Activated T-cell treated with anti-CD3 and anti-CD28 coated beads, Interleukin-2, amount 50 U/mL, for 48 hours (primary cell): ENCODE data around the gene KSR1.

Experiments
- DNase-seq, 2 experiments: peaks; one replicate each; pipeline ENCODE4 v3.0.0-alpha.2; 2020

The KSR1 gene

DNA sequence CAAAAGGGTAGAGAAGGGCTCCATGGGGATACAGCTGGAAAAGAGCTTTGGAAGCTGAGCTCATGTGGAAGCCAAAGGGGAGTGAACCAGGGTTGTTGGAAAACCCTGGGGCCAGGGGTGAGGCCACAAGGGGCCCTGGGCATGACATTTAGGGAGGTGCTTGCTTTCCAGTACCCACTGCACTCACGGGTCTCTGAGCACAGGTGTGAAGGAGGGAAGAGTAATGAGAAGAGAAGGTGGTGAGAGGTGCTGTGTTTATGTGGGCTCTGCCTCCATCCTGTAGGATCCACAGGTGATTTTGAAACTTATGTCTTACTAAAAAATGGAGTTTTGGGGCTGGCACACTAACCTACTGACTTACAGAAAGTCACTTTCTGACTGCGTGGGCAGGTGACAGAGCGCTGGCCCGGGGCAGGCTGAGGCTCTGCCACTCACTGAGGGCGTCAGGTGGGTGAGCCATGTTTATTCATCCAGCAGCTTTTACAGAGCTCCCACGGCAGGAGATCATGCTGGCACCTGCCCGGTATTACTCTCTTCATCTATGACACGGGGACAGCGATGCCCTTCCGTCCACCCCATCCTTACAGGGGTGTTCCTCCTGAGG, 18.9 kb downstream of the KSR1 start:
- DNase-seq: peak; percentile 74 to 80

DNA sequence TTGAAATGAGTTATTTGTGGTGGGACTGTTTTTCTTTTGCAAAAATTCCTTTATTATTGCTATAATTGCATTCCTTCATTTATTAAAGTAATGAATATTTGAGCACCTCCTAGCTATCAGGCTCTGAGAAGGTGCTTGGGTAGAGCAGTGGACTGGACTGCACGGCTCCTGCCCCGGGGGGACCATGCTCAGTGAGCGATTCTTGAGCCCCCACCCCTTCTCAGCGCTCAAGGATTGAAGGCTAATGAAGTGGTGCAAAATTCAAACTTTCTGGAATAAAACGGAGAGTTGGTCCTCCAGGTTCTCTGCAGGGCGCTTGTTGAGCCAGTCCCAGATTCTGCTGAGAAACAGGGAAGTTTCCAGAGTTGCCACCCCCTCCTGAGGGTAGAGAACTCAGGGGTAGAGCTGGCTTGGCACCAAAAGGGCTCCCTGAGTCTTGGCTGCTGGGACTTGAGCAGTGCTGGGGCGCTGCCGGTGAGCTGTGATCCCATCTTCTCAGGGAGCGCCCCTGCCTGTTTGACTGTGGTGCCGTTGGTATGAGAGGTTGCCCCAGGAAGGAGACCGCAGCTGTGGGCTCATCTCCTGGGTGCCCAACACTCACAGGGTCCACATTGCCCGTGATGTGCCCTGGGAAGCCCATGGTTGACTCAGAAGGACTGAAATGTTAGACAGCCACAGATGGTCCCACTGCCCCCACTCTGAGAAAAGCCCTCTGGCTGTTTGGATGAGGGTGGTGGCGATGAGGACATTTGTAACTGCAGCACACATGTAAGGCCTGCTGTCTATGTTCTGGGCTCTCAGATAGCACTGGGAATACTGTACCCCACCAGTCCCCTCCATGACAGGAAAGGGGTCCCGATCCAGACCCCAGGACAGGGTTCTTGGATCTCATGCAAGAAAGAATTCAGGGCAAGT, 20.0 kb downstream of the KSR1 start:
- DNase-seq: no peak

DNA sequence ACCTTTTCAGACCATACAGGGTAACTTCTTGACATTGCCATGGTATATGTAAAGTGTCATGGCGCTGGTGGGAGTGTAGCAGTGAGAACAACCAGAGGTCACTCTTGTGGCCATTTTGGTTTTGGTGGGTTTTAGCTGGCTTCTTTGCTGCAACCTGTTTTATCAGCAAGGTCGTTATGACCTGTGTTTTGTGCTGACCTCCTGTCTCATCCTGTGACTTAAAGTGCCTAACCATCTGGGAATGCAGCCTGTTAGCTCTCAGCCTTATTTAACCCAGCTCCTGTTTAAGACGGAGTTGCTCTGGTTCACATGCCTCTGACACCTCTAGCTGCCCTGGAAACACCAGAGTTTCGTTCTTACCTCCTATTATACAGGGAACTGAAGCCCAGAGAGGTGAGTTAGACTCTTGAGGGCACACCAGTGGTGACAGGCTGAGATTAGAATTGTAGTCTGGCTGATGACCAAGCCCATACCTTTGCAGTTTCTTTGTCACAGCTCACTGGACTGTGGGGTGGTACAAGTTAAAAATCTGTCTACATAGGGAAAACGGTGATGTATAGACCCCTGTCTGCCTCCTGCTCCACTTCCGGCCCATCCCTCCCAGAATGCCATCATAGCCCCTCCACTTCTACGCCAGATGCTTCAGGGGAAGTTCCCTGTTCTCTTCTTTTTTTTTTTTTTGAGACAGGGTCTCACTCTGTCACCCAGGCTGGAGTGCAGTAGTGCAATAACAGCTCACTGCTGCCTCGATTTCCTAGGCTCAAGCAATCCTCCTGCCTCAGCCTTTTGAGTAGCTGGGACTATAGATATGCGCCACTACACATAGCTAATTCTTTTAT, 21.0 kb downstream of the KSR1 start:
- DNase-seq: no peak

DNA sequence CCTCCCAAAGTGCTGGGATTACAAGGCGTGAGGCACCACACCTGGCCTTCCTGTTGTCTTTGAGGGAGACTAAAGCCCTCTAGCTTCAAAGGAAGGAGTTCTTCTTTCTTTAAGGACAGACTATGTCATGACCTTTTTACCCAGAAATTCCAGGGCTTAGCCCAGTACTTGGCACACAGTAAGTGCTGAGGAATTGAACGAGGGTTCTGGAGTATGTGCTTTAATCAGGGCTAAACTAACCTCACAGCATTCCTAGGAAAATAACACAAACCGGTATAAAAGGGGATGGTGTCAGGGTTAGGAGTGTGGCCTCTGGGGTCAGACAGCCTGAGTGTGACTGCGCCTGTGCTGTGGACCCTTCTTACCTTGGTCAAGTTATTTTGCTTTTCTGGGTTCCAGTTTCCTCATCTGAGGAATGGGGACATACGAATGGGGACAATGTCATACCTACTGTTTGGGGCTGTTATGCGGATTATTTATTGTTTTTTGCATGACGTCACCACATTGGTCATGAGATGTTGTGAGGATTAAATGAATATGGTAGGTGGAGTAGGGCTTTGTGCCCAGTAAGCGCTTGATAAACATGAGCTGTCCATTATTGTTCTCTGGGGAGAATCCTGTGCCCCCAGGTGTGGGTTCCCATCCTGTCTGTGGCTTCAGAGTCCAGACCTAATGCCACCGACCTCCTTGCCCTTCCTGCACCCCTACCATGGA, 21.9 kb downstream of the KSR1 start:
- no peak for DNase-seq

DNA sequence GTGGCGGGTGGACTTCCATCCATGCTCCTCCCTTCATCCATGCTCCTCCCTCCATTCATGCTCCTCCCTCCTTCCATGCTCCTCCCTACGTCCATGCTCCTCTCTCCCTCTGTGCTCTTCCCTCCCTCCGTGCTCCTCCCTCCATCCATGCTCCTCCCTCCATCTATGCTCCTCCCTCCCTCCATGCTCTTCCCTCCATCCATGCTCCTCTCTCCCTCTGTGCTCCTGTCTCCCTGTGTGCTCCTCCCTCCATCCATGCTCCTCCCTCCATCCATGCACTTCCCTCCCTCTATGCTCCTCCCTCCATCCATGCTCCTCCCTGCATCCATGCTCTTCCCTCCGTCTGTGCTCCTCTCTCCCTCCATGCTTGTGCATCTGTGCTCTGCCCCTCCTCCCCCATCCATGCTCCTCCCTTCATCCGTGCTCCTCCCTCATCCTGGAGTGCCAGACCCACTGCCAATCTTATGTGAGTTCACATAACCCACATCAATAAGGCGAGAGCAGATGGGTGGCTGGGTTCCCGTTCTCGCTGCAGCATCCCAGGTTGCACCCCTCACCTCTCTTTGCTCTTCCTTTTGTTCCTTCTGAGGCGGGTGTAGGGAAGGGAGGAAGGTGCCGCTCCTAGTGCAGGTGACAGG, 22.8 kb downstream of the KSR1 start:
- no peak for DNase-seq

DNA sequence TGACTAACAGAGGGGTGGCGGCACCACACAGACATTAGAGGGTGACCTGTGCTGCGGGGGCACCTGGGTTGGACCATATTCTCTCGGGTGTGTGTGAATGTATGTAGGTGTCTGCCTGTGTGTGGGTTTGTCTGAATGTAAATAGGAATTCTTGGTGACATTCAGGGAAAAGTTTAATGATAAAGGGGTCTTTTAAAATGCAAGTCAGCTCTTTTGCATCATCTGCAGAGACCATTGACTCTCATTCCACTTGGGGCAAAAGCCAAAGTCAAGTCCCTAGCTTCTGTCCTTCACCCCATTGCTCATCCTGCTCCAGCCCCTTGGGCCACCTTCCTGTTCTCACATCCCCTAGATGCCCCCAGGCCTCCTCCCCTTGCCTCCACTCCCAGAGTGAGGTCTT, 23.6 kb downstream of the KSR1 start:
- no peak for DNase-seq

DNA sequence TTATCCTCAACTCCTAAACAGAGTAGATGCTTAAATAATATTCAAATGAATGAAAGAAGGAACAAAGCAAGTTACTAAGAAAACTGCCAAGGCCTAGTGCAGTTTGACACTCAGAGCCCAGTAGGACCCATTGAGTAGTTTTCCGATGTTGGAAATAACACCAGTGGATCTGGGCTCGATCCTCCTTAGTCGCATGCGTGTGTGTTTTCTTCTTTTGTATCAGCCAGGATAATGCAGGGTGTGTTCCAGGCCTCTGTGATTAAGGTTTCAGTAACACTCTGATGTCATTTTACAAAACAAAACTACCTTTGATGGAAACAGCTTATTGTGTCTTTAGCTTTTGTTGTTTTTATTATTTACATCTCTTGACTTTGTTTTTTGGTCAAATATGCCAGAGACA, 24.5 kb downstream of the KSR1 start:
- DNase-seq: no peak

DNA sequence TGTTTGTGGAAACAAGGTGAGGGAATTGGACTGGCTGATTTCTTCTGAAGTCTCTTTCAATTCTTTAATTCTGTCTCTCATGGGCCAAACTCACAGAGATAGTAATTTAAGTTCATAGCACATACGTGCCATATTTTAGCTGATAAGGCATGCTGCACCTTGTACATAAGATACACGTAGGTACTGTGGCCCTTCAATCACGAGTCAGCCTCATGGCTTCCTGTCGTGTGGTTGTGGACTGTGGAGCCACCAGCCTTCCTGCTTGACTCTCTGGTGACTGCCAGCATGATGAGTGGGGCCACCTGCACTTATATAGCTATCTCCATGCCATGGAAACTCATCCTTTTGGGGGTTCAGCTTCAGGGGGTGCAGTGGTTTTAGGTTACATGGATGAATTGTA, 25.1 kb downstream of the KSR1 start:
- DNase-seq: peak; percentile 54 to 62

DNA sequence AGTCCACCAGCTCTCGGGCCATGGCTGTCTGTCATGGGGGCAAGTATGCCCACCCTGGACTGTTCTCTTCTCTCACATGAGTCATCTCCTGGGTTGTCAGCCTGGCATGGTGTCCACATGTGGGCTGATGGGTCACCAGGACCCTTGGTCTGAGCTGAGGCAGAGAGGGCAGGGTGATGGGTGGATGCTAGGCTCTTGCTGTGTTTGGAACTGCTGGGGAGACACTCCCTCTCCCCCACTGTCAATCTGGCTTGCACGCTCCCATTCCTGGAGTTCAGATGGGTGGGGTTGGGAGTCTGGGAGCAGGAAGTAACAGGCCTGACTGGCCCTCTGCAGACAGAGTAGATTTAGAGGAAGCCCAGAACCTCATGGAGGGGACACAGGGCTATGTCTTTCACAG, 28.9 kb downstream of the KSR1 start:
- DNase-seq: no peak

DNA sequence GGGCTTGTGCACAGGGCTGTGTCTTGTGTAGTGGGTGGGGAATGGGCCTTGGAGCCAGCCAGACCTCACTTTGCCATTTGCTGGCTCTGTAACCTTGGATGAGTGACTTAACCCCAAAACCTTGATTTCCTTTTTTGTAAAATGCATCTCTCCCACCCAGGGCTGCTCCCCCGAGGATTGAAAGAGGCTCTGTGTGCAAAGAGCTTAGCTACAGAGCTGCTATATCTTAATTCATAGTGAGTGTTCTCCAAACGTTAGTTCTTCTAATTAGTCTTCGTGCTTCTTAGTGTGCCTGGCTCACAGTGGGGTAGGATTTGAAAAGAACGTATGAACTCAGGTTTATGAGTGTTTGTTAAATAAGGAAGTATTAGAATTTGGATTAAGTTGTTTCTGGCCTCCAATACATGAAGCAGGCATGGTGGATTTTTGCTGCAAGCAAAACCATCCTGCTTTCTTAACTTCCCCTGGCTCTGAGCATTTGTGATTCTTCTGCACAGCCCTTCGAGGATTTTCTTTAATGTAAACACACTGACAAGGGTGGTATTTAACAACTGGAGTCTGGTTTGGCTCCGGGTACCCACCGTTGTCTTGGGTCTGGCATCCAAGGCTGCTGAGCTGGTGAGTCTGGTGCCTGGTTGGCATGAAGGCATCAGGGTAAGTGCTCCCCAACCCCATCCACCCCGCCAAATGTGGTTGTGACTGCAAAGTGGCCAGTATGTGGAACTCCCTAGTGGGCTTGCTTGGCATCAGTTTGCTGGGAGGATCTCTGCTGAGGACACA, 29.7 kb downstream of the KSR1 start:
- DNase-seq: no peak

DNA sequence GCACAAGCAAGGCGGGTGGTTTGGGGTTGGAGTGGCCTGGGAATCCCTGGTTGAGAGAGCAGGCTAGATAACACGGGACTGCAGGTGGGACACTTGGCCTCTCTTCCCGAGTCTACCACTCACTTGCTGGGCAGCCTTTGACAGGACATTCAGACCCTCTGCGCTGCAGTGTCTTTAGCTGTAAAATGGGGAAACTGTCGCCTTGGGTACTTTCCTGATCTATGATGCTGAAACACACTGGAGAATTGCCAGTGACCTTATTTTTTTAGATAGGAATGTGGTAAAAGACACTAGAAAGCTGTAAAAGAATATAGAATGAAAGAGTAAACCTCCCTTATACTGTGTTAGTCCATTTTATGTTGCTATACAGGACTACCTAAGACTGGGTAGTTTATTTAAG, 30.5 kb downstream of the KSR1 start:
- no peak for DNase-seq

DNA sequence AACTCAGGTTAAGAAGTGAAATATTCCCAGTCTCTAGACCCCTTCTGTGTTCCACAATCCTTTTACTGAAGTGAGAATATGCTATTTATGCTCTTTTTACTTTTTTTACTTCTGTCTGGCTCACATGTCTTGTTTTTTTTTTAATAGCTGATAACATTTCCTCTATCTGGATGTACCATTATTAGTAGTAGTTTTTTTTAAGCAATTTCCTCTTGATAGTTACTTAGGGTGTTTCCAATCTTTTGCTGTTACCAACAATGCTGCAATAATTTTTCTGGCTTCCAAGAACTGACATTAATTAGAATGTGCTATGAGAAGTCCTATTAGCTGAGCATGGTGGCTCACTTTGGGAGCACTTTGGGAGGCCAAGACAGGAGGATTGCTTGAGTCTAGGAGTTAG, 32.0 kb downstream of the KSR1 start:
- no peak for DNase-seq

DNA sequence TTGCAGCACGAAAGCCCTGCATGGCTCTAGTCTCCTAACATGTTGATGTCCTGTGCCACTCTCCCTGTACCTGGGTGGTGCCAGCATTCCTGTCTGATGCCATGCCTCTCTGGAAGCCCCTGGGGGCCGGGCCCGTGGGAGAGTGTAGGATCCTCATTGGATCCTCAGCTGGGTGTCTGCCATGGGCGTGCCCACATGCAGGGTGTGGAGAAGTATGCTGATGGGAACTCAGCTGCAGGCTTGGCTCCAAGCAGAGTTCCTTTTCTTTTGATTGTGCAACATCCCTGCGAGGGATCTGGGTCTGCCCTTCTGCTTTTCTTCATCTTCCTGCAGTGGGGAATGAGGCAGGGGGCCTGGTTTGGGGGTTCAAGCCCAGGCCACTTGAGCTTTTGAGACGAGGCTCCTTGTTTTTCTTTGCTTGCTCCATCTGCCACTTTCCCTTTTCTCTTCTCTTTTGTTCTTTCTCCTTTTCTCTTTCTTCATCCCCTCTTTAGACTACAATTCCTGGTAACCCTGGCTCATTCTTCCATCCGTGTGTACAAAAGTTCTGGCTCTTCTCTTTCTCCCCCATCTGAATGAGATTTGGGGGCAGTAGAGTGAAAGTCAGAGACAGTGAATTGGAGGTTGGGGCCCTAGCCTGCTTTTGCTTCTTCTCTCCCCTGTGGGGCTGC, 32.9 kb downstream of the KSR1 start:
- no peak for DNase-seq

DNA sequence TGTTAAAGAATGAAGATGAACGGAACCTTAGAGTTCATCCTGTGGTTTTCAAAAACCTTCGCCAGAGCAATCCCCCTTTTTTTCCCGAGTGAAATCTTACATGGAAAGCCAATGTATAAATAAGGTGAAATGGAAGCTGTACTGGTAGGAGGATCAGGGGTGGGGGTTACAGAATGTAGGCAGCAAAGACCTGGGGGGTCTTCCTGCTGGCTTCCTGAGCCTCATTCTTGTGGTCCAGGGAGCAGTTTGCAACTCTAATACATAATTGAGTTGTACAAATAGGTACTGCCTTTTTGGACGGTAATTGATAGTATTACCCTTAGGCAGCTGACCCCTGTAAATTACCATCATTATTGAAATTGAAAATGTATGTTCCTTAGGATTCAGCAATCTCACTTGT, 34.1 kb downstream of the KSR1 start:
- no peak for DNase-seq

DNA sequence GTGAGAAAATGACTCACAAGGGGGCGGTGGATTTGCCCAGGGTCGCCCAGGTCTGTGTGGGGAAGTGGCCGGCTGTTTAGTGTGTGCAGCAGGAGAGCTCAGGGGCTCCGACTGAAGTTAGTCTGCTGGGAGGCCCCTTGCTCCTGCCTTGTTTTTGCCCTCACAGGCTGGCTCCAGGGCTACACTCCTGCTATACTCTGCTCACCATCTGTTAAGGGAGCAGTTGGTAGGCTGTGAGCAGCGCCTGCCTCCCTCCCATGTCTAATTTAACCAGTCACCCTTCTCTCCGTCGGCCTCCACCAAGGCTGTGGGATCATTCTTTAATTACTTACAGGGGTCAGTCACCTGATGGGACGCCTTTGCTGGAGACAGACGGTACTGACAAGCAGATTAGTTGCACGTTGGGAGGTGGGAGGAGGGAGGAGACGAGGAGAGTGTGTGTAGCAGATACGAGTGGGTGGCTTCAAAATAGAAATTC, 35.5 kb downstream of the KSR1 start:
- DNase-seq: no peak

DNA sequence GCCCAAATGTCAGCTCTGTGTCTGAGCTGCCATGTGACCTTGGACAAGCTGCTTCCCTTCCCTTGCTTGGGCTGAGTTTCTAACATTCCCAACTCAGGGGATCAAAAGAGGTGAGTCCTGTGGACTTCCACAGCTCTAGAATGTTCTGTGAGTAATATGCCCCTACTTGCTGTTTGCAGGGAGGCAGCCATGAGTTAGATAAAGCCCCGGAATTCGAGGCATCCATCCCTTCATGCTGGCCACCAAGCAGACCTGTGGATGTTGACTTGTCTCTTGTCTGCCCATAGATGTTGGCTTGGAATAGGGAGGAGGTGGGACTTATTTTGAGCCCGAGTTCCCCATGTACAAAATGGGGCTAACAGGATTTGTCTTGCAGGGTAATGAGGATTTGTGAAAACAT, 36.2 kb downstream of the KSR1 start:
- no peak for DNase-seq

DNA sequence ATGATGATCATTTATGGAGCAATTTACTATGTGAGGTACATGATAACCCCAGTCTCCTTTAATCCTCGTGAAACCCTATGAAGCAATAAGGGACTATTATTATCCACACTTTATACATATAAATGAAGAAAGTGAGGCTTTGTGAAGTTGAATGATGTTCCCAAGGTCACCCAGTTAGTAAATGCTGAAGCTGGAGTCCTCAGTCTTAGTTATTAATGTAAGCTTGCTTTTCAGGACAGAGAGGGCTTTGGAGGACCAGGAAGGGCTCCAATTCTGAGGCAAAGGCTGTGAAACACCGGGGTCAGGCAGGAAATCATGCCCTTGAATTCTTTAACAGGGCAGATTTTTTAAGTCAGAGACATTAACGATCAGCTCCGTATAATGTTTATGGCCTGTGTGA, 36.8 kb downstream of the KSR1 start:
- DNase-seq: no peak

DNA sequence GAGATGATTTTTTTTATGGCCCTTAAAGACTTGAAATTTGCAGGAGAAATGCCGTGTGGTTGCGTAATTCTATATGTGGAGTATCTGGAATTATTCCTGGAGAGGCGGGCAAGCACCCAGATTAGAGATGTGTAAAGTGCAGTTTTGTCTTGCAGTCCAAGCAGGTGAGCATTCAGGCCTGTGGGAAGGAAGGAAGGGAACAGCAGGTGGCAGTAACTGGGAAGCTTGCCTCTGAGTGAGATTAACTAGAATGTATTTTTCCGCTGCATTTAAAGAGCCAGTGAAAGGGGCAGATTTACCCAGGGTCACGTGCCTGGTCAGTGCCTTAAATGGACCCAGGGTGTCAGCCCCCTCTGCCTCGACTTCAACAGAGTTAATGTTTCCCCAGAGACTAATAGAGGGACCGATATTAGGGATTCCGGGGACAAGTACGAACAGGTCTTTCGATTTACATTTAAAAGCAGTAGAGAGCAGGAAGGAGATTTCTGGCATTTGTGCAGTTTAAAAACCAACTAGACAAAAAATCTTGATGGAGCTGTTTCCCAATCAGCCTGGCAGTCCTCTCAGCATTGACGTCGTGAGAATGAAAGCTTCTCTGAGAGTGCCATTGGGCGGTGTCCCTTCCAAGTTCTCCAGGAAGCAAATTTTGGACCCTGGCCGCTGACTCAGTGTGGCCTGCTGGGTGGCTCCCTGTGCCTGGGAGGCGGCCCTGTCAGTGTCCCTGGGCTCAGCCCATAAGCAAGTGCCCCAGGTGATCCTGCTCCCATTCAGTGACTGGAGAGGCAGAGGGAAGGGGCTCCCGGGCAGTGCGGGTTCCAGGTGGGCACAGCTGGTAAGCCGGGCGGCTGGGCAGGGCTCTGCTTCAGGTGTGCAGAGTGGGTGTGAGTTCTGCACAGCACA, 38.2 kb downstream of the KSR1 start:
- DNase-seq: no peak

DNA sequence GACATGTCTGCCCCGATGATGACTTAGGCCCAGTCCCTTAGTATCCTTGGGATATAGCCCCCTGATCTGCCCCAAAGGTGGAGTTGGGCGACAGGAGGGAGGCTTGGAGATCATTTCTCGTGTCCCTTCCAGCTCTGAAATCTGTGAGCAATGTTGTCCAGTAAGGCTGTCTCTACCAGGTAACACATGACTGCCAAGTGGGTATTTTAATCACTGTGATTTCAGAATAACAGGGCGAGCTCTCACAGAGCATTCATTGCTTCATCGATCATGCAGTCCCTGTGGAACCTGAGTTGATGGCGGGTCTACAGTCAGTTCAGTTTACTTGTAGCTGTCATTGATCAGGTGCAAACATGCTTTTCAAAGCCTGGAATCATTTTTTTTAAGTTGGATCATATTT, 39.2 kb downstream of the KSR1 start:
- DNase-seq: no peak

DNA sequence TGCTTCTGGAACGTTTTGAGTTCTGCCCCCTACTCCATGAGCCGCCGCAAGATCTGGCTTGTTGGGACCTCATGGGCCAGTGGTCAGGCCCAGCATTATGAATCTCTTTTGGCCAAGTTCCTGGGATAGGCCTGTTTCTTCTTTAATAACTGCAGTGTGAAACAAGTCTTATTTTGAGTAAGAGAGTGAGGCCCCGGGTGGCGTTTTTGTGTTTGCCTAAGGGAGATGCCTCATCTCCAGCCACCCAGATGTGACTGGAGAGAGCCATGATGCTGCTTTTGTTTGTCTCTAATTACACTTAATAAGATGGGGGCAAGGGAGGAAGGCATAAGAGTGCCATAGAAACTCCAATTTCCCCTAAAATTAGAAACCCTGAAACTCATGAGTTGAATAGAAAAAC, 39.8 kb downstream of the KSR1 start:
- DNase-seq: no peak
